Panc1 (cell line): Measurements from ENCODE around the gene MCMBP. TPM values are rescaled to one million over a fixed set of nuclear protein-coding genes. Genes with fewer than 3 reads are reported as not detected.

Source experiments
- ATAC-seq: fragments of 200-7000 bp; cut with Tn5 transposase; 2 replicates; pipeline ENCODE4 v1.9.1; 2020; ENCODE audit warnings: mild to moderate bottlenecking, moderate library complexity
- BruUV-seq: library from RNA; stranded (reverse); fragments of 400-500 nt; replicated peaks from 2 replicates; lab custom pipeline; 2021; lab: Mats Ljungman, UMichigan
- CTCF ChIA-PET: fragments of 300-600 bp; sonication (Branson Sonifier 250); formaldehyde crosslinking; loops from one replicate; lab custom pipeline; 2022; ENCODE audit warnings: antibody characterized with exemption; lab: Charles Lee
- POLR2A ChIA-PET: fragments of 300-600 bp; sonication (Branson Sonifier 250); formaldehyde crosslinking; loops from one replicate; lab custom pipeline; 2022; ENCODE audit warnings: antibody characterized with exemption; lab: Charles Lee
- DNase-seq: peaks from one replicate; pipeline ENCODE4 v3.0.0-alpha.2; 2010; ENCODE audit warnings: low read depth, low spot score
- H3K27ac ChIP-seq: 2 replicates; pipeline ENCODE4 v1.5.1; 2011; ENCODE audit warnings: mild to moderate bottlenecking, low read length, inconsistent platforms
- H3K27me3 ChIP-seq: fragments of 200-500 bp; sonication (Bioruptor generic); 2 replicates; pipeline ENCODE4 v1.6.0; 2014; ENCODE audit warnings: low read length, inconsistent platforms; ENCODE audit not compliant: control insufficient read depth, insufficient read depth
- H3K36me3 ChIP-seq: fragments of 200-500 bp; sonication (Bioruptor generic); 2 replicates; pipeline ENCODE4 v1.5.1; 2014; ENCODE audit warnings: inconsistent platforms, mild to moderate bottlenecking, low read length, moderate library complexity; ENCODE audit not compliant: control insufficient read depth, insufficient read depth
- H3K4me1 ChIP-seq: 2 replicates; pipeline ENCODE4 v1.5.1; 2011; ENCODE audit warnings: inconsistent platforms, mild to moderate bottlenecking, low read length, moderate library complexity; ENCODE audit not compliant: control insufficient read depth, insufficient read depth
- H3K4me3 ChIP-seq, 2 experiments: 2 replicates each; pipeline ENCODE4 v1.5.1; 2011 to 2012; ENCODE audit warnings: low read depth in 2 of 2, low read length in 2 of 2, mild to moderate bottlenecking in 2 of 2, inconsistent platforms in 1 of 2, moderate library complexity in 1 of 2
- H3K9me3 ChIP-seq: fragments of 200-500 bp; sonication (Bioruptor generic); 2 replicates; pipeline ENCODE4 v1.5.1; 2014; ENCODE audit warnings: low read depth, mild to moderate bottlenecking, inconsistent platforms, low read length, moderate library complexity; ENCODE audit not compliant: control insufficient read depth, insufficient read depth
- POLR2AphosphoS5 ChIP-seq: IDR thresholded peaks from 2 replicates; pipeline ENCODE4 v1.6.1; 2012; ENCODE audit warnings: mild to moderate bottlenecking, low read depth, low read length, moderate library complexity
- SIN3A ChIP-seq: IDR thresholded peaks from 2 replicates; pipeline ENCODE4 v1.6.1; 2012; ENCODE audit warnings: low read depth, mild to moderate bottlenecking, low read length, moderate library complexity, borderline replicate concordance; ENCODE audit not compliant: insufficient read depth
- TCF7L2 ChIP-seq: IDR thresholded peaks from 2 replicates; pipeline ENCODE4 v1.6.1; 2011; ENCODE audit warnings: mild to moderate bottlenecking, low read depth, low read length, inconsistent platforms
- in situ Hi-C: cut with HindIII; loops from 2 replicates; pipeline ENCODE4 v1.10.0; 2016; ENCODE audit warnings: low sequenced_read_pairs, low pct_unique_long_range_greater_than_20kb
- intact Hi-C: fragments of 100-400 bp; cut with micrococcal nuclease; formaldehyde crosslinking; loops from one replicate; pipeline ENCODE4 v1.10.0; 2022; ENCODE audit not compliant: unreplicated experiment
- total RNA-seq: library from RNA; stranded (reverse); gene quantifications from one replicate; pipeline ENCODE4 v1.2.1, GENCODE V29; 2021; ENCODE audit not compliant: unreplicated experiment
- TF ChIP-seq, protein P1 (sequence below): fragments of 450-650 bp; IDR thresholded peaks from 2 replicates; pipeline ENCODE4 v1.5.1; 2017; ENCODE audit warnings: mild to moderate bottlenecking
- TF ChIP-seq, protein P2 (sequence below), 2 experiments: IDR thresholded peaks; 2 replicates each; pipeline ENCODE4 v1.6.1; 2011 to 2012; ENCODE audit warnings: low read depth in 2 of 2, control low read depth in 1 of 2, low read length in 1 of 2, mild to moderate bottlenecking in 1 of 2, moderate library complexity in 1 of 2; ENCODE audit not compliant: insufficient read depth in 1 of 2

MCMBP gene
- total RNA-seq, 1 experiment from 2014 or later, result 94.5 TPM

DNA sequence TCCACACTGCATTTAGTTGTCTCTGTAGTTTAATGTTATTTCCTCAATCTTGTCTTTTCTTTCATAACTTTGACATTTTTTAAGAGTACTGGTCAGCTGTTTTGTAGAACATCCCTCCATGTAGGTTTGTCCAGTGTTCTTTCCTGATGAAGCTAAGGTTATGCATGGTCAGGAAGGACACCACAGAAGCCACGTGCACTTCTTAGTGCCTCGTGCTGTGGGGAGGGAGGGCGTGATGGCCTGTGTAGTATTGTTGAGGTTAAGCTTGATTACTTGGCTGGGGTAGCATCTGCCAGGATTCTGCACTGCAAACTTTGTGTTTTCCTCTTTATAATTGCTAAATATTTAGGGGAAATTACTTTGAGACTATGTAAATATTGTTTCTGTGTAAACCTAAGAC is 48.3 kb downstream of the MCMBP start:
- Histone ChIP-seq H3K27me3 (no peaks in the 10 kb centered on the region), H3K9me3 (no peaks in the 10 kb centered on the region), H3K36me3 (peaks cover 17% of the 10 kb centered on the region), H3K27ac (no peak overlapping the region), H3K4me1 (no peaks in the 10 kb centered on the region), H3K4me3 (no peak overlapping the region)
- intact Hi-C loops (no loop called here), in situ Hi-C loops (no loop called here)
- TF ChIP-seq POLR2AphosphoS5 (no peak), SIN3A (no peak), TCF7L2 (no peak)
- TF ChIP-seq, protein P1, sequence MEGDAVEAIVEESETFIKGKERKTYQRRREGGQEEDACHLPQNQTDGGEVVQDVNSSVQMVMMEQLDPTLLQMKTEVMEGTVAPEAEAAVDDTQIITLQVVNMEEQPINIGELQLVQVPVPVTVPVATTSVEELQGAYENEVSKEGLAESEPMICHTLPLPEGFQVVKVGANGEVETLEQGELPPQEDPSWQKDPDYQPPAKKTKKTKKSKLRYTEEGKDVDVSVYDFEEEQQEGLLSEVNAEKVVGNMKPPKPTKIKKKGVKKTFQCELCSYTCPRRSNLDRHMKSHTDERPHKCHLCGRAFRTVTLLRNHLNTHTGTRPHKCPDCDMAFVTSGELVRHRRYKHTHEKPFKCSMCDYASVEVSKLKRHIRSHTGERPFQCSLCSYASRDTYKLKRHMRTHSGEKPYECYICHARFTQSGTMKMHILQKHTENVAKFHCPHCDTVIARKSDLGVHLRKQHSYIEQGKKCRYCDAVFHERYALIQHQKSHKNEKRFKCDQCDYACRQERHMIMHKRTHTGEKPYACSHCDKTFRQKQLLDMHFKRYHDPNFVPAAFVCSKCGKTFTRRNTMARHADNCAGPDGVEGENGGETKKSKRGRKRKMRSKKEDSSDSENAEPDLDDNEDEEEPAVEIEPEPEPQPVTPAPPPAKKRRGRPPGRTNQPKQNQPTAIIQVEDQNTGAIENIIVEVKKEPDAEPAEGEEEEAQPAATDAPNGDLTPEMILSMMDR, result no peak
- TF ChIP-seq, protein P2, sequence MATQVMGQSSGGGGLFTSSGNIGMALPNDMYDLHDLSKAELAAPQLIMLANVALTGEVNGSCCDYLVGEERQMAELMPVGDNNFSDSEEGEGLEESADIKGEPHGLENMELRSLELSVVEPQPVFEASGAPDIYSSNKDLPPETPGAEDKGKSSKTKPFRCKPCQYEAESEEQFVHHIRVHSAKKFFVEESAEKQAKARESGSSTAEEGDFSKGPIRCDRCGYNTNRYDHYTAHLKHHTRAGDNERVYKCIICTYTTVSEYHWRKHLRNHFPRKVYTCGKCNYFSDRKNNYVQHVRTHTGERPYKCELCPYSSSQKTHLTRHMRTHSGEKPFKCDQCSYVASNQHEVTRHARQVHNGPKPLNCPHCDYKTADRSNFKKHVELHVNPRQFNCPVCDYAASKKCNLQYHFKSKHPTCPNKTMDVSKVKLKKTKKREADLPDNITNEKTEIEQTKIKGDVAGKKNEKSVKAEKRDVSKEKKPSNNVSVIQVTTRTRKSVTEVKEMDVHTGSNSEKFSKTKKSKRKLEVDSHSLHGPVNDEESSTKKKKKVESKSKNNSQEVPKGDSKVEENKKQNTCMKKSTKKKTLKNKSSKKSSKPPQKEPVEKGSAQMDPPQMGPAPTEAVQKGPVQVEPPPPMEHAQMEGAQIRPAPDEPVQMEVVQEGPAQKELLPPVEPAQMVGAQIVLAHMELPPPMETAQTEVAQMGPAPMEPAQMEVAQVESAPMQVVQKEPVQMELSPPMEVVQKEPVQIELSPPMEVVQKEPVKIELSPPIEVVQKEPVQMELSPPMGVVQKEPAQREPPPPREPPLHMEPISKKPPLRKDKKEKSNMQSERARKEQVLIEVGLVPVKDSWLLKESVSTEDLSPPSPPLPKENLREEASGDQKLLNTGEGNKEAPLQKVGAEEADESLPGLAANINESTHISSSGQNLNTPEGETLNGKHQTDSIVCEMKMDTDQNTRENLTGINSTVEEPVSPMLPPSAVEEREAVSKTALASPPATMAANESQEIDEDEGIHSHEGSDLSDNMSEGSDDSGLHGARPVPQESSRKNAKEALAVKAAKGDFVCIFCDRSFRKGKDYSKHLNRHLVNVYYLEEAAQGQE (IDR thresholded peaks at IDR 0.05; ENCODE audit: insufficient read depth in 1 of 2, low read depth in 2 of 2, low read length in 1 of 2), result no peak
- ChIA-PET CTCF (no interaction called here), POLR2A (no interaction called here)
- no peak for DNase-seq
- no TSS peak for BruUV-seq
- no peak for ATAC-seq

DNA sequence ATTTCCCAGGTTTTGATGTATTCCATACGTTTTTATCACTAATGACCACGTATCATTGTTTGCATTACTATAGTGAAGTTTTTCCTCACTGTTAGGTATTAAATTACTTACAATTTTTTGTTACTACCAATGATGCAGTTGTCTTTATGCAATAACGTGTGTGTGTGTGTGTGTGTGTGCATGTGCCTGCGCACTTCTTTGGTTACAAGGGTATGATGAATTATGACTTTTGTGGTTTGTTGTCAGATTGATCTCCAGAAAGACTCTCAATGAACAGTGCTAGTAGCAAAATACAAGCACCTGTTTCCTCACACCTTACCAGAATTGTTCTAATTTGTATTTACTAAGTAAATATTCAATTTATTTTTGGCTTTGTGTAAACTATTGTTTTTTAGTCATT is 51.5 kb downstream of the MCMBP start:
- Histone ChIP-seq H3K27ac (no peak overlapping the region), H3K4me3 (no peak overlapping the region), H3K27me3 (no peaks in the 10 kb centered on the region), H3K9me3 (no peaks in the 10 kb centered on the region), H3K4me1 (no peaks in the 10 kb centered on the region), H3K36me3 (peaks cover 3% of the 10 kb centered on the region; the same call in 1 of the 2 replicates)
- no peak for TF ChIP-seq POLR2AphosphoS5
- TF ChIP-seq, protein P2 (IDR thresholded peaks at IDR 0.05; ENCODE audit: insufficient read depth in 1 of 2, low read depth in 2 of 2, low read length in 1 of 2), result no peak
- no peak for TF ChIP-seq SIN3A
- no peak for TF ChIP-seq TCF7L2
- TF ChIP-seq, protein P1, result no peak
- in situ Hi-C loops, result no loop called here
- DNase-seq, result no peak
- ChIA-PET POLR2A (no interaction called here), CTCF (no interaction called here)
- intact Hi-C loops, result no loop called here
- no TSS peak for BruUV-seq
- no peak for ATAC-seq
